NCI-H69 (cell line): ENCODE results near the gene PTPRH.

Source experiments
- DNase-seq: peaks from one replicate; lab custom pipeline; 2025; lab: John Stamatoyannopoulos, UW

PTPRH gene, protein sequence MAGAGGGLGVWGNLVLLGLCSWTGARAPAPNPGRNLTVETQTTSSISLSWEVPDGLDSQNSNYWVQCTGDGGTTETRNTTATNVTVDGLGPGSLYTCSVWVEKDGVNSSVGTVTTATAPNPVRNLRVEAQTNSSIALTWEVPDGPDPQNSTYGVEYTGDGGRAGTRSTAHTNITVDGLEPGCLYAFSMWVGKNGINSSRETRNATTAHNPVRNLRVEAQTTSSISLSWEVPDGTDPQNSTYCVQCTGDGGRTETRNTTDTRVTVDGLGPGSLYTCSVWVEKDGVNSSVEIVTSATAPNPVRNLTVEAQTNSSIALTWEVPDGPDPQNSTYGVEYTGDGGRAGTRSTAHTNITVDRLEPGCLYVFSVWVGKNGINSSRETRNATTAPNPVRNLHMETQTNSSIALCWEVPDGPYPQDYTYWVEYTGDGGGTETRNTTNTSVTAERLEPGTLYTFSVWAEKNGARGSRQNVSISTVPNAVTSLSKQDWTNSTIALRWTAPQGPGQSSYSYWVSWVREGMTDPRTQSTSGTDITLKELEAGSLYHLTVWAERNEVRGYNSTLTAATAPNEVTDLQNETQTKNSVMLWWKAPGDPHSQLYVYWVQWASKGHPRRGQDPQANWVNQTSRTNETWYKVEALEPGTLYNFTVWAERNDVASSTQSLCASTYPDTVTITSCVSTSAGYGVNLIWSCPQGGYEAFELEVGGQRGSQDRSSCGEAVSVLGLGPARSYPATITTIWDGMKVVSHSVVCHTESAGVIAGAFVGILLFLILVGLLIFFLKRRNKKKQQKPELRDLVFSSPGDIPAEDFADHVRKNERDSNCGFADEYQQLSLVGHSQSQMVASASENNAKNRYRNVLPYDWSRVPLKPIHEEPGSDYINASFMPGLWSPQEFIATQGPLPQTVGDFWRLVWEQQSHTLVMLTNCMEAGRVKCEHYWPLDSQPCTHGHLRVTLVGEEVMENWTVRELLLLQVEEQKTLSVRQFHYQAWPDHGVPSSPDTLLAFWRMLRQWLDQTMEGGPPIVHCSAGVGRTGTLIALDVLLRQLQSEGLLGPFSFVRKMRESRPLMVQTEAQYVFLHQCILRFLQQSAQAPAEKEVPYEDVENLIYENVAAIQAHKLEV

GRCh38 chr19:55208880-55209692 is at the start of gene PTPRH:
TSS of gene PTPRH (minus strand) at chr19:55209501. CDS start at chr19:55209433, 68 bp downstream.
- DNase-seq: no peak

DNA sequence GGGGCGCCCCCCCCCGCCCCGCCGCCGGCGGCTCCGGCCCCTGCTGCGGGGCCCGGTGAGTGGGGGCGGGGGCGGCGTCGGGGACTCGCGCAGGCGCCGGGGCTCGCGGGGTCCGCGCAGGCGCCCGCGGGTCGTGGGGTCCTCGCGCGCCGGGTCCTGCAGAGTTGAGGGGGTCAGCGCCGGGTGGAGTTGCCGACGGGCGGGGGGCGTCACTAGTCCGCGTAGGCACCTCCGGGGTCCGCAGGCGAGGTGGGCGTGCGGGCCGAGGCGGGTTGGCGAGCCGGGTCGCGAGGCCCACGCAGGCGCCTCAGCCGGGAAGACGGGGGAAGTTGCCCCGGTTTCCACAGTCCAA is 49.2 kb upstream of the PTPRH start:
- peak; percentile 70 for DNase-seq

- peak; percentile 60 for DNase-seq
Observed at GRCh38 chr19:55257461-55258420, 48.4 kb upstream of the PTPRH start.

- DNase-seq: no peak
Observed at GRCh38 chr19:55256562-55257460, 47.5 kb upstream of the PTPRH start.

DNA sequence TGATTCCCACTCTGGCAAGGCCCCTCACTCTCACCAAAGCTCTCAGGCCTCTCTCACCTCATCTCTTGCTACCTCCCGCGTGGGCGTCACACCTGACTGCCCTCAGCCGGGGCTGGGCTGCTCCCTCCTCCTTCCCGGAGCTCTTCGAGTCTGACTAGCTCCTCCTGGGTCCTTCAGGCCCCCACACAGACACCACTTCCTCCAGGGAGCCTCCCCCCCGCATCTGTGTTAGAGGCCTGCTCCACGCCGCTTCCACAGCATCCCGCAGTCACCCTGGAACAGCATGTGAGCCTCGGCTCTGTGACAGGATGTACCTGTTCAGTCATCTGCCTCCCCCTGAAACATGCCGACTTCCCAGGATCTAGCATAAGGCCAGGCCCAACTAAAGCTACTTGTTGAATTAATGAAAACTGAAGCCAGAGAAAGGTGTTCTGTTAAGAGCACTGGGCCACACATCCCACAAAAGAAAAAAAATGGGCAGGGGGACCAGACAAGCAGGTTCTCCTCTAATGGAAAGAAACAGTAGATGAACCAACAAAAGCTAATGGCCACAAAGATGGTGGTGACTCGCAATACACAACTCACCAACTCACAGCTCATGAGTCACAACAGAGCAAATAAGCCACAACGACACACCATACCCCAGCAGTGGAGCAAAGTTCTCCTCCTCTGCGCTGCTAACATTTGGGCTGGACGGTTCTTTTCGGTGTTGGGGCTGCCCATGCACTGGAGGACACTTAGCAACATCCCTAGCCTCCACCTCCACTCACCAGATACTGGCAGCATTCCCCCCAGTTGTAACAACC is 46.5 kb upstream of the PTPRH start:
- DNase-seq: no peak

- DNase-seq: no peak
Observed at GRCh38 chr19:55254625-55254977, 45.3 kb upstream of the PTPRH start.

GRCh38 chr19:55253842-55254624 is 44.7 kb upstream of the PTPRH start:
- peak; percentile 83 for DNase-seq

DNA sequence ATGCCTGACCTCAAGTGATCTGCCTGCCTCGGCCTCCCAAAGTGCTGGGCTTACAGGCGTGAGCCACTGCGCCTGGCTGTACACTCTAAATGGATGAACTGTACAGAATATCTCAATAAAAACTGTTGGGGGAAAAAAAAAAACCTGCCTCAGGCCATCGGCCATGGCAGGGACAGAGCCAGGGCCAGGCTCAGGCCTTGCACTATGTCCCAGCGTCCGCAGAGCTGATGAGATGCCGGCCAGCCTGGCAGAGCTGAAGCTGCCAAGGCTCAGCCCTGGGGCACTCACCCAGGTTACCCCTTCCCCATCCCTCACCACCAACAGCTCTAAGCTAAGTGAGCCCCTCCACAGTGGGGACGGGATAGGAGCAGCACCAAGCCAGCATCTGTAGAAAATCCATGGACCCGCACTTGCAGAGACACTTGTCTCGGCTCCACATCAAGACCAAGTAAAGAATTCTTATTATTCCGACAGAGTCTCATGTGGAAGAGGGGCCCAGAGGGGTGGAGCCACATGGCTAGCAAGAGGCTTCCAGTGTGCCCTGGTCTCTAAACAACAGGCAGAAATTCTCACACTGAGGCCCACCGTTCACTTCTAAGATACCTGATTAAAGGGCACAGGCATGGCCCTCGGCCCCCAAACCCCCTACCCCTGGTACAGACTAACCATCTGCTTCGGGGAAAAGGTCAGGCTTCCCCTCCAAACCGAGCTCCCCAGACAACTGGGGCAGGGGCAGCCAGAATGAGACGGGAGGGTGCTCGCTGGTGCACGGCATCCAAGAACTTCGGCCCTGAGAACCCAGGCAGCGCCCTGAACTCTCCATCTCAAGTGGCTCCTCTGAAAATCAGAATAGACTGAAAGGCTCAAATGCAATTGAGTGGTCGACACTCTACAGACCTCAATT is 43.7 kb upstream of the PTPRH start:
- DNase-seq: no peak

GRCh38 chr19:55251341-55252081 is 42.2 kb upstream of the PTPRH start:
- no peak for DNase-seq

DNA sequence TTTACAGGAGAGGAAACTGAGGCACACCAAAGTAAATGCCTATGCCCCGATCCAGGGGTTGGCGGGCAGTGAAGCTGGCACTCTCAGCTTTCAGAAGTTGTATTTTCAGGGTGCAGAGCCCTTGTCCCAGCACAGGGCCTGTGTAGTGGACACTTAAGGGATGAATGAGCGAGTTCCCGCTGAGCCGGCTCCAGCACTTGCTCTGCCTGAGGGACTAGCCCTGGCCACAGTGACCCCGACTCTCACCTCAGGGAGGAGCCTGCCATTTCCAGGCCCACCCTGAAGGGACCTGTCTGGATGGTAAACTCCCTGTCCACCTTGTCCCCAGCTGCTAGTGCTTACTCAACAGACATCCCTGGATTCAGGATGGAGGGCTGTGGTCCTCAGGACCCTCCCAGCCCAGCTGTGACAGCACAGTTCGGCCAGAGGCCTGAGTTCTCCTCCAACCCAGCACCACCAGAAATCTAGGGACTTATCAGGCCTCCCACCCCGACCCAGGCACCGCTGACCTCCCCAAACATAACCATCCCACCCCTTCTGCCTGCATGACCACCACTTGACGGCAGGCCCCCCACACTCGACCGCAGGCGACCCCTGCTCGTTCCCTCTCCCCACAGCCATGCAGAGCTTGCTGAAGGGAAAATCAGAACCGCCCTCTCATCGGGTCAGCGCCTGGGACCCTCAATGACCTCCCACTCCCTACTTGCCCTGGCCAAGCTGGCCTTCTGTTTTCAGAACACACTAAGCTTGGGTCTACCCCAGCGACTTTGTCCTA is 41.1 kb upstream of the PTPRH start:
- DNase-seq: no peak

GRCh38 chr19:55249841-55250240 is 40.5 kb upstream of the PTPRH start:
- DNase-seq: no peak

DNA sequence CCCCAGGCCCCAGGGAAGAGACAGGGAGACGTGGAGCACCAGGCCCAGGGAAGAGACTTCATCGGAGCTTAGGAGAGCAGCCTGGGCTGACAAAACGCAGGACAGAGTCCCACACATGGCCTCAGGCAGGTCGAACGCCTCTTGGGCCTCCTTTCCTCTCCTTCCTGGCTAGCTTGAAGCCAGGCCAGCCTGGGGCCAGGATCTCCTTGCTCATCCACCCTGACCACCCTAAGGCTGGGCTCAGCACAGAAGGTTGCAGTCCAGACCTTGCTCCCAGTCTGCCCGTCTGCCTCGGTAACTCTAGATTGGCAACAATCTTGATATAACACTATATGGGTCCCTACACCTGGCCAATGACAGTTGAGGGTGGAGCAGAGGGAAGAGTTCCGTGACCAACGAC is 39.4 kb upstream of the PTPRH start:
- no peak for DNase-seq

DNA sequence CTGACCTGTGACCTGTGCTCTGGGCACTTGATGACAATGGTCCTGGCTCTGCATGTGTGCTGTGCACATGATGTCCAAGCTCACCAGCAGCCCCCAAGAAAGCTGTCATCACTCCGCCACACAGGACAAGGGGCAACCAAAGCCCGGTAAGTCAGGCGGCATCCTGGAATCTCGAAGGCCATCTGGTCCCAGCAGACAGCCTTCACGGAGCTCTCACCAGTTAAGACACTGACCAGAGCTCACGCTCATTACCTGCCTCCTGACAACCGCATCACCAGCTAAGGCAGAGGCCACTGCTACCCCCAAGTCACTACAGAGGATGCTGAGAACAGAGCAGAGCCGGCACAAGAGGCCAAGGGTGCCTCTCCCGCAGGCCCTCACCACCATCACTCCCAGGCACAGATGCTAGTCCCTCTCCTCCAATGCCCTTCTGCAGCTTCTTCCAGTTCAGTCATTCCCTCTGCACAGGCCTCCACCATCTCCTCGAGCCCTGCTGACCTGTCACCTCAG is 38.9 kb upstream of the PTPRH start:
- DNase-seq: no peak

DNA sequence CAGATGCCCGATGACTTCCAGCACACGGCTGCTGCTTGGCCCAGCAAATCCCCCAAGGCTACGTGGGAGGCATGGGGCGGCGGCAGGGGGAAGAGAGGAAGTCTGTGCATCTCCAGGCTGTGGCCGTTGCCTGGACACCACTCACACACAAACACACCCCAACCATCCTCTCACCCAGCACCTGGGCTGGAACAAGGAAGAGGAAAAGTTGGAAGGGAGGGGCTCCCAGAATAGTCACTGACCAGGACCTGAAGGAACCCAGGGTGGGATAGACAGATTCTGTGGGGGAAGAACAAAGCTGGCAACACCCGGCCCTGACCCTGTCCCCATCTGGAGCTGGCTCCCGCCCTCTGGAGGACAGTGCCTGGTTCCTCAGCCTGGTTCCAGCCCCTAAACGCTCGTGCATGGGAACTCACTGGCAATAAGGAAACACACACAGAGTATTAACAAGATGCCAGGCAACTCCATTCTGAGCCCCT is 38.4 kb upstream of the PTPRH start:
- peak; percentile 40 for DNase-seq
